Ramos (cell line): ENCODE results near the gene ANXA6.
"Not testable (repeated sequence)": the region's sequence is repeated elsewhere in the genome, so short reads cannot be mapped to it uniquely, and the experiment has no call there.

ENCODE experiments used
- in situ Hi-C: fragments of 300-500 bp; cut with MboI; formaldehyde crosslinking; loops from one replicate; pipeline ENCODE4 v1.14.3; 2022; ENCODE audit warnings: low sequenced_read_pairs; ENCODE audit not compliant: unreplicated experiment

The ANXA6 gene

GRCh38 chr5:151157426-151158286 lies at the start of gene ANXA6:
Gene ANXA6 (minus strand): TSS chr5:151157779. CDS start chr5:151147901, 9,878 bp downstream.
- in situ Hi-C loops, result no loop called here

DNA sequence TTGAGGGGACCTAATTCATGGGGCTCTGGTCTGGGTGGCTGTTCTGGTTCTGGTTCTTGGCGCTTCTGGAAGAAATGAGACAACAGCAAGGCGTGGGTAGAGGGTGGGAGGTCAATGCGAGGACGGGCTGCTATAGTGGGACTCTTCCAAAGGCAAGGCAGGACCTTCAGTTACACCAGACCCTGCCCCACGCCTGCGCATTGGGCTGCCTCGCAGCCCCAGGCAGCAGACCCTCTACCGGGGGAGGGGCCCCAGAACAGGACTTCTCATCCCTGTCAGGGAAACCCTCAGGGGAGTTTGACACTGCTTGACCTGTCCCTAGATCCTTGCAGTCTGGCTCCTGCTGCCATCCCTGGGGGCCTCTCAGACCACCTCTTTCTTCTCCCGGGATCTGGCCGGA lies 47.8 kb upstream of the ANXA6 start:
- in situ Hi-C loops, result no loop called here

DNA sequence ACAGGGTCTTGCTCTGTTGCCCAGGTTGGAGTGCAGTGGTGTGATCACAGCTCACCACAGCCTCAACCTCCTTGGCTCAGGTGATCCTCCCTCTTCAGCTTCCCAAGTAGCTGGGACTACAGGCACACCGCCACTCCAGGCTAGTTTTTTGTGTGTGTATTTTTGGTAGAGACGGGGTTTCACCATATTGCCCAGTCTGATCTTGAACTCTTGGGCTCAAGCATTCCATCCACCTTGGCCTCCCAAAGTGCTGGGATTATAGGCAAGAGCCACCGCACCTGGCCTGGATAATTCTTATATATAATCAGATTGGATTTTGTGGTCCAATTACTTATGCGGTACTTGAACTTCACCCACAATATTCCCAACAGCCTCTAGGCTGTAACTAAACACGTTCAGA lies 46.5 kb upstream of the ANXA6 start:
- in situ Hi-C loops, result no loop called here

DNA sequence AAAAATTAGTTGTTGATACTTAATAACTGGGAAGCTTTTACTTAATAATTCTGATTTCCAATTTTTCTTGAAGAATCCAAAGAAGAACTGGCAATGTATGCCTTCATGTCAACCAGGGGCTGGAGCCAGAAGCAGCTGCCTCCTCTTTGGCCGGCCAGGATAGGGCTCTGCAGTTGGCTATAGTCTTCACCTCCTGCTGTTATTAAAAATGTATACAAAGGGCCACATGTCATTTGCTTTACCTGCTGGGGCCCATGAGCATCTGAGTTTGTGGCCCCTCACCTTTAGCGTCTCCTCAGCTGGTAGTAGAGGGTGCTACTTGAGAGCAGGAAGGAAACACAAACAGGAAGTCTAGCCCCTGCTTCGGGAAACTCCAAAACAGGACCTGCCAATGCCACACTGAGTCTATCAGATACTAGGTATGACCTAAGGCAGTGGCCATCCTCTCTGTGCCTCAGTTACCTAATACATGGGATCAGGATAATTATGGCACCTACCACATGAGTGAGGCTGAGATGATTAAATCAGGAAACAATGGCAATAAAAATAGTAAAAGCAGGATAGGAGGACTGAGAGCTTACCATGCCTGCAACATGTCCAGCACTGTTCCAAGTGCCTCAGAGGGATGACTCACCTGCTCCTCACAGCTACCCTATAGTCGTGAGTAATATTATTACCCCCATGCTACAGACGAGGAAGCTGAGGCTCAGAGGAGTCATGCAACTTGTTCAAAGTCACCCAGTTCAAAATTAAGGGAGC lies 45.0 kb upstream of the ANXA6 start:
- in situ Hi-C loops, result no loop called here

DNA sequence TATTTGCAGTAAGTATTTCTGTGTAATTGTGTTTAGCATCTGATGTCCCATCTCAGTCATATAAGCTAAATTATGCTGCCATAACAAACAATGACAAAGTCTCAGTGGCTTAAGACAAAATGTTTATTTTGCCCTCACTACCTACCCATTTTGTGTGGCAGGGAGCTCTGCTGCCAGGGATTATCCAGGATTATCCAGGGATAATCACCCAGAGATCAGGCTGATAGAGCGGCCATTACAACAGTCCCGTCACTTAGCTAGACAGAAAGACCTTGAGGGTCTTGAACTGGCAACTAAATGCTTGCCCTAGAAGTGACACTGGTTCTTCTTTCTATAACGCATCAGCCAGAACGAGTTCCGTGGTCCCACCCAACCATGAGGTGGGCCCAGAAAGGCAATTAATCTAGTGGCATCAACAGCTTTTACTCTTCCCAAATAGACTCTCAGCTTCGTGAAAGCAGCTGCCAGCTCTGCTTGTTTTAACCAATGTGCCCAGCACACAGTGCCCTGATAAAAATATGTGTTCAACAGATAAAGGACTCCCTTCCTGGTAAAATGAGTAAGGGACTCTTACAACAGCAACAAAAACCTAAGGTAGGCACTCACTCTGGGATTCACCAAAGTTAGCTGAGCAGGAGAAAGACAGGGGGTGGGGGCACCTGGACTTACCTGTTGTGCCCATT lies 43.5 kb upstream of the ANXA6 start:
- in situ Hi-C loops, result no loop called here

DNA sequence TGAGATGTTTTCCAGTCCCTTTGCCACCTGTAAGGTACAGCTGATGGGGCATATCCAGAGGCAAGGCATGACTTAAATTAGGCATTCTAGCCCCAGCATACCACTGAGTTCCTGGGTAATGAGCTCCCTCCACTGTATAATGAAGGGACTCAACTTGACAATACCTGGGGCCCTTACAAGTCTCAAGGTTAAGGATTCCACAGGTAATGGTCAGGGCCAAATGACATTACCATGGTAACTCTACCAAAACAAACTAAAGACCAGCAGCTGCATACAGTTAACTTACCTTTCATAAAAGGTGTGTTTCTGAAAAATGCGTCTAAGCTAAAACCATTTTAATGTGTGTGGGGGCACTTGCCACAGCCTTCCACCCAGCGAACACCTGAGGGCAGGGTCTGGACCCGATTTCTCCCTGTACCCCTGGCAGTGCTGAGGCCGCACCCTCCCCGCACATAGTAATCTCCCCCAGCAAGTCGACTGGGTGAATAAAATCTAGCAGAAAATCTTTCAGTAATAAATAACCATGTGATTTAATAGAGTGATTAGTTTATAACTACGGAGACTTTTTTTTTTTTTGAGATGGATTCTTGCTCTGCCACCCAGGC lies 42.1 kb upstream of the ANXA6 start:
- in situ Hi-C loops, result no loop called here

DNA sequence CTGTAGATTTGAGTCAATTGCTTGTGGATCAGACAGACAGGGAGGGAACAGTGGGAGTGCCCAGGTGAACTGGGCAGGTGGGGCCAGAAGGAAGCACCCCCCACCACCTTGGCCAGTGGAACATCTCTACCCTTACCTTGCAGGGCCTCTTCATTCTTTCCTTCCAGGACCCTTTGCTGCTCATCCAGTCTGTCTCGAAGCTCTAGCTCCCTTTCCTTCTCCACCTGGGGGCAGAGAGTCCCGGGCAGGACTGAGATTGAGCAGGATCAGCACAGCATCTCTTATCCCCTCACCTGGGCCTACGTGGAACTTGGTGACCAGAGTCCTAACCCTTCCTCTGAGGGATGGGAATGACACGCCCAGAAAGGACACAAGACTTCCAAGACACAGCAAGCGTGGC lies 41.3 kb upstream of the ANXA6 start:
- in situ Hi-C loops, result no loop called here

GRCh38 chr5:151197291-151197600 lies 39.7 kb upstream of the ANXA6 start:
- in situ Hi-C loops, result not testable (repeated sequence)

GRCh38 chr5:151196556-151197290 lies 39.1 kb upstream of the ANXA6 start:
- in situ Hi-C loops, result no loop called here

GRCh38 chr5:151195622-151196021 lies 38.0 kb upstream of the ANXA6 start:
- in situ Hi-C loops, result no loop called here

DNA sequence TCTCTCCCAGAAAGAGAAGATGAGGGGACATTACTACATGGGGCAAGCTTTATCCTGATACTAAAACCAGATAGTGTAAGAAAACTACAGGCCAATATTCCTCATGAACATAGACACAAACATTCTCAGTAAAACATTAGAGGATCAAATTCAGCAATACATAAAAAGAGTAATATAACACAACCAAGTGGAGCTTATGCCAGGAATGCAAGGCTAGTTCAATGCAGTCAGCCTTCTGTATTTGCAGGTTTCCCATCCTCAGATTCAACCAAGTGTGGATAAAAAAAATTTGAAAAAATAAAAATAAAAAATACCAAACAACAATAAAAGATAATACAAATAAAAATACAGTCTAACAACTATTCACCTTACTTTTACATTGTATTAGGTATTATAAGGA lies 35.0 kb upstream of the ANXA6 start:
- in situ Hi-C loops, result no loop called here

GRCh38 chr5:151191661-151192060 lies 34.1 kb upstream of the ANXA6 start:
- in situ Hi-C loops, result no loop called here

GRCh38 chr5:151189151-151189550 lies 31.6 kb upstream of the ANXA6 start:
- in situ Hi-C loops, result no loop called here

GRCh38 chr5:151186538-151186937 lies 29.0 kb upstream of the ANXA6 start:
- in situ Hi-C loops, result no loop called here

- in situ Hi-C loops, result no loop called here
These were observed 28.5 kb upstream of the ANXA6 start for GRCh38 chr5:151186052-151186451.

DNA sequence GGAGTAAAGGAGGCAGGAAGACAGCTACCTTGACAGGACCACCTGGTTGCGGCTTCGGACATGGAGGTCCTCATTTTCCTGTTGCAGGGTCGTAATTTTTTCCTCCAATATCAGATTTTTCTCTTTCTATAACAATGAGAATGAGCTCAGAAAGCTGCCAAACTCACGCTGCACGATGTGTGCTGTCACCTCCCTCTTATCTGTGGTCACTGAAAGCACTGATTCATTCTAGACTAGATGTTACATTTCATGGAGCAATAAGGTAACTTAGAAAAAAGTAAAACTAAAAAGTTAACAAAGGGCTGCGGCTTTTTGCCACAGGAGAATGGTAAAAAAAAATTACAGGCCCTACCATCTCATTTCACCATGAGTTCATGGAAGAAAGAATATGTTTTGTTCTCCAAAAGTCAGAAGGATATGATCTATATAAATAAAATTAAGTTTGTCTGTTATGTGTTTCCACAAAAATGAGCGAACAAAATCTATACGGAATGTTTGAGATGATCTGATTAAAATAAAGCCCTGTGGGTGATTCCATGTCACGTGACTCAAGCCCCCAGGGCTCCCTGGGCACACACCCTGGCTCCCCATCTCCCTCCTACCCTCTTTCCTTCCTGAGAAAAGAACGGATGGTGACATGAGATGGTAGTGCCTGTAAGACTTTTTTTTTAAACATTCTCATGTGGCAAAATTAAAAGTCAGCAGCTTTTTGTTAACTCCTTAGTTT lies 26.9 kb upstream of the ANXA6 start:
- in situ Hi-C loops, result no loop called here

- in situ Hi-C loops, result no loop called here
These were observed 26.1 kb upstream of the ANXA6 start for GRCh38 chr5:151183456-151184245.

- in situ Hi-C loops, result no loop called here
These were observed 25.4 kb upstream of the ANXA6 start for GRCh38 chr5:151182976-151183375.

GRCh38 chr5:151182524-151182900 lies 24.9 kb upstream of the ANXA6 start:
- in situ Hi-C loops, result no loop called here
